ENCODE measurements around the gene PSKH1. TPM values are rescaled to one million over a fixed set of nuclear protein-coding genes. Genes with fewer than 3 reads are reported as not detected.
A peak's percentile ranks its signal among the peaks of the same experiment; 100 is the strongest.

Gene PSKH1
- total RNA-seq, 2 donors from 2014 or later: 15.4 to 20.1 TPM

DNA sequence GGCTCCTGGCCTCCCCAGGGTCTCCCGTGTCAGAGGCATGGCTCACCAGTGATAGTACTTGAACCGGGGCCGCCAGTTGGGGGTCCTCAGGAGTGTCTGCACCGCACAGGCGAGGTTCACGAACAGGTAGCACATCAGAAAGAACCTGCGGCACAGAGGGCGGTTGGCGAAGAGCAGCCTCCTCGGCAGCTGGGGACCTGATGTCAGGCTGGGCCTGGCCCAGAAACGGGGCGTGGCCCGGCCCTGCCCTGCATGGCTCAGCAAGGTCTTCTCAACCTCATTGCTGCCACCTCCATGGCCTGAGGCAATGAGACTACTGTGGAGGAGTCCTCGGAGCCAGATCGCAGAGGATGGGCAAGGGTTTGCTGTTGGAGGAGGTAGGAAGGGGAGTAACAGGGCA, 55.0 kb downstream of the PSKH1 start:
- ATAC-seq: no peak
- H3K27ac Mint-ChIP-seq: peak overlapping the region in 1 of 2 donors; percentile 35
- H3K27me3 Mint-ChIP-seq: no peaks in the 10 kb centered on the region
- H3K4me1 Mint-ChIP-seq (ENCODE audit: low read depth in 2 of 2): peaks cover 0 to 8% of the 10 kb centered on the region in 2 donors
- H3K4me3 Mint-ChIP-seq: no peak overlapping the region
- H3K9me3 Mint-ChIP-seq: no peaks in the 10 kb centered on the region
- DNase-seq (ENCODE audit: low spot score): no peak
- no peaks in the 10 kb centered on the region for H3K36me3 Mint-ChIP-seq

DNA sequence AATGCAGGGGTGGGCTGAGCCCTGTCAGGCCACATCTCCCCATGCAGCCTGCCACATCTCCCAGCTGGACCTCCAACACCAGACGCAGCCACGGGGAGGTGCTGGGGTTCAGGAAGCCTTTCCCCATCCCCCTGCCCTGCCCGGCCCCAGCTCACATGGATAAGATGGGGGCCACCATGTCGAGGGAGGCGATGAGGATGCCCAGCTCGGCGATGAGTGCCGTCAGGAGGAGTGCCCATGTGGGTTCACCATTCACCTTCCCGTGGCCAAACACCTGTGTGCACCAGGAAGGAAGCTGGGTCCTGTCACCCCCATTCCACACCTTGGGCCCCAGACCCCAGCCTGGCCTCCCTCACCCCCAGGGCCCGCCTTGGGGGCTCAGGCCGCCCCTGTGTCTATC, 56.6 kb downstream of the PSKH1 start:
- no peaks in the 10 kb centered on the region for H3K9me3 Mint-ChIP-seq
- ATAC-seq (no peak), DNase-seq (ENCODE audit: low spot score) (no peak)
- H3K27ac Mint-ChIP-seq: no peak overlapping the region
- H3K4me3 Mint-ChIP-seq: no peak overlapping the region
- H3K27me3 Mint-ChIP-seq: no peaks in the 10 kb centered on the region
- peaks cover 0 to 8% of the 10 kb centered on the region in 2 donors for H3K4me1 Mint-ChIP-seq (ENCODE audit: low read depth in 2 of 2)
- H3K36me3 Mint-ChIP-seq: no peaks in the 10 kb centered on the region

- Mint-ChIP-seq H3K4me1 (ENCODE audit: low read depth in 2 of 2) (peaks cover 0 to 8% of the 10 kb centered on the region in 2 donors), H3K9me3 (no peaks in the 10 kb centered on the region), H3K36me3 (no peaks in the 10 kb centered on the region), H3K27me3 (no peaks in the 10 kb centered on the region), H3K27ac (no peak overlapping the region), H3K4me3 (no peak overlapping the region)
- ATAC-seq (no peak), DNase-seq (ENCODE audit: low spot score) (no peak)
Observed at GRCh38 chr16:67950335-67950843, 57.3 kb downstream of the PSKH1 start.

DNA sequence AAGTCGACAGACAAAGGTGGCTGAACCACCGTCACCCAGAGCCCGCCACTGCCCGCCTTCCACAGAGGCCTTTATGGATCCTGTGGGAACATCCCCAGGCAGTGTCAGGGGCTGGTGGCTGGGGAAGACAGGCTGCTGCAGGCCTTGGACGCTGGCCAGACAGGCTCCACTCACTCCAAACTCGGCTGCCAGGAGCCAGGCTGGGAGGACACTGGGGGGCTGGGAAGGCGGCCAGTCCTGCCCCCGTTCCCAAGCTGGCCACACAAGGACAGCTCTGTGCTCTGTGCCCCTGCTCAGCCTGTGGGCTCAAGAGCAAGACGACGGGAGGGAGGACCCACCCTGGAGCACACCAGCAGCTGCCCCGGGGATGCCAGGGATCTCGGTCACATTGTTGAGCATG, 58.4 kb downstream of the PSKH1 start:
- DNase-seq (ENCODE audit: low spot score): no peak
- Mint-ChIP-seq H3K9me3 (no peaks in the 10 kb centered on the region), H3K4me3 (no peak overlapping the region), H3K36me3 (no peaks in the 10 kb centered on the region), H3K27ac (no peak overlapping the region), H3K27me3 (no peaks in the 10 kb centered on the region), H3K4me1 (ENCODE audit: low read depth in 2 of 2) (peaks cover 0 to 8% of the 10 kb centered on the region in 2 donors)
- no peak for ATAC-seq

GRCh38 chr16:67953641-67954375, 60.8 kb downstream of the PSKH1 start:
- Mint-ChIP-seq H3K4me1 (ENCODE audit: low read depth in 2 of 2) (peaks cover 0 to 5% of the 10 kb centered on the region in 2 donors), H3K4me3 (no peak overlapping the region), H3K9me3 (no peaks in the 10 kb centered on the region), H3K27ac (no peak overlapping the region), H3K27me3 (no peaks in the 10 kb centered on the region), H3K36me3 (no peaks in the 10 kb centered on the region)
- no peak for DNase-seq (ENCODE audit: low spot score)
- no peak for ATAC-seq

DNA sequence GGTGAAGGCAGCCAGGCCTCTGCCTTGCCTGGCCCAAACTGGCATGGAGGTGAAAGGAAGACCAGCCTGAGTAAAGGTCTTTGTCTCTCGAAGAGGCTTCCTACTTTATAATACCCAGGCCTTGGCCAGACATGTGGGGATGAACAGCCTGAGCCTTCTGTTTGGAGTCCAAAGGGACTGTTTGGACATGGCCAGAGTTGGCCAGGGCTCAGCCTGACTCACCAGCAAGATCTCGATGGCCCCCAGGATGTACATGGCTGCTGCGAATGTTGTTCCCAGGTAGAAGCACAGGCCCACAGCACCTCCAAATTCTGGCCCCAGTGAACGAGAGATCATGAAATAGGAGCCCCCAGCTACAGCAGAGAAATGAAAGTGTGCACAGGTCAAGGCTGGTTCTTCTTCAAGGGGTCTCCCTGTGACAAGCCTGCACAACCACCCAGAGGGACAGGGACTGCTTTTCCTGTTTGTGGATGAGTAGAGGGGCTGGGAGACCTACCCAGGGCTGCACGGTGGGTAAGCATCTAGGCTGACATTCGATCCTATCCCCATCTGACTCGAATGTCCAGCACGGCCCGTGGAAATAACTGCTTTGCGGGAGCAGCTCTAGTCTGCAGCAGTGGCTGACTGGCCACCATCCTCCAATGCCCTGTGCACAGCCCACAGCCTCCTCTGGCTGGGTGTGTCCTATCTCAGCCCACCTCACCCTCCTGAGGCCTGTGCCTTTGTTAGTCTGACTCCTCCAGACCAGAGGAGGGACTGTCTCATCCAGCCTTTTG, 61.6 kb downstream of the PSKH1 start:
- Mint-ChIP-seq H3K36me3 (no peaks in the 10 kb centered on the region), H3K9me3 (no peaks in the 10 kb centered on the region)
- ATAC-seq: no peak

GRCh38 chr16:67957622-67958021, 64.6 kb downstream of the PSKH1 start:
- Mint-ChIP-seq H3K4me1 (ENCODE audit: low read depth in 2 of 2) (no peaks in the 10 kb centered on the region), H3K4me3 (no peak overlapping the region), H3K9me3 (no peaks in the 10 kb centered on the region), H3K27me3 (no peaks in the 10 kb centered on the region), H3K36me3 (peaks cover 2% of the 10 kb centered on the region), H3K27ac (no peak overlapping the region)
- ATAC-seq: peak in 1 of 2 donors; percentile 11
- no peak for DNase-seq (ENCODE audit: low spot score)

More for the DNA sequence above, 61.6 kb downstream of the PSKH1 start:
- peaks cover 0 to 5% of the 10 kb centered on the region in 2 donors for H3K4me1 Mint-ChIP-seq (ENCODE audit: low read depth in 2 of 2)
- H3K27me3 Mint-ChIP-seq: no peaks in the 10 kb centered on the region
- no peak overlapping the region for H3K27ac Mint-ChIP-seq
- no peak overlapping the region for H3K4me3 Mint-ChIP-seq
- no peak for DNase-seq (ENCODE audit: low spot score)

DNA sequence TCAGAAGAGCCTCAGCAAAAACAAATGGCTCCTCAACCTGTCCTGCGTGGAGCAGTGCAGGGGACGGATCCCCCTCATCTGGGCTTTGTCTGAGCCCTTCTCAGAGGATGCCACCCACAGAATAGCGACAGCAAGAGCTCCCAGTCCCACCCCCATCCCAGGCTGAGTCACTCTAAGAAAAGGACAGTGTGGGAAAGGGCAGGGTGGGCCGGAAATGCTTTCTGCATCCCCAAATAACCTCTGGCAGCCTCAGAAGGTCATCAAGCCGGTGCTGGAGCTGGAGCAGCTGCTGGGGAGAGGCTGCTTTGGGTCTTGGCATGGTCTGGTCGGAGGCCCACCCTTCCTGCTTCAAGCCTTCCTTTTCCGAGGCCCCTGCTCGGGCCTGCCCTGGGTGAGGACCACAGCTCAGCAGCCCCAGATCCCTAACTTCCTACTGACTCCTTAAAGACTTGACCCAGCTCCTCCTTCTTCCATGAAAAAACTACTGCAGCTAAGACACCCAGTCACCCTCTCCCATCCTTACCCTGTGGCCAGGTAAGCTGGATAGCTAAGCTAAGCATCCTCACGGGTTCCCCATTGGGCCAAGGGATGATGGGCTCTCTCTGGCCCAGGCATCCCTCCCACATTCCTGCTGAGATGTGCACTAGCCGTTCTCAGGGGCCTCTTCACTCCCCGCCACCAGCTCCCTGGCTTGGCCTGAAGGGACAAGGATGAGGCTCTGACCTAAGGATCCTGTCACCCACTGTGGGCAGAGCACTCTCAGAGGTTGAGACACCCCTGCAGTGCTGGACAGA, 66.7 kb downstream of the PSKH1 start:
- H3K4me1 Mint-ChIP-seq (ENCODE audit: low read depth in 2 of 2): peaks cover 0 to 3% of the 10 kb centered on the region in 2 donors
- H3K27ac Mint-ChIP-seq: no peak overlapping the region
- no peaks in the 10 kb centered on the region for H3K27me3 Mint-ChIP-seq

DNA sequence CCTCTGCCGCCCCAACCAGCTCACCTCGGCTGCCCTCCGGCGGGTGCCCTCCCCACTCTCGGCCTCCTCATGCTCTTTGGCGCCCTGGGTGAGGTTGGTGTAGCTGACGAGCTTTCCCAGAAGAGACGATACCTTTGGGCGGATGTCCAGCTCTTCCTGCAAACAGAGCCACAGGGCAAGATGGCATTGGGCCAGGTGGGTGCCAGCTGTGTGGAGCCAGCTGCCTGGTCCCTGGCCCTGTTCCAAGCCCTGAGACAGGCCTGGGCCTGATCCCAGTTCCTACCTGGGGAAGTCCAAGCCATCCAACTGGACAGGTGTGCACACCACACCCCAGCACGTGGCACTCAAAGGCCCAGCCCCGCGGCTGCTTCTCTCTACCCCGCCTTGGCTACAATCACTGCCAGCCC, 68.5 kb downstream of the PSKH1 start:
- ATAC-seq (no peak), DNase-seq (ENCODE audit: low spot score) (no peak)
- H3K4me1 Mint-ChIP-seq (ENCODE audit: low read depth in 2 of 2): peaks cover 0 to 3% of the 10 kb centered on the region in 2 donors
- H3K36me3 Mint-ChIP-seq: peaks cover 6% of the 10 kb centered on the region
- no peaks in the 10 kb centered on the region for H3K9me3 Mint-ChIP-seq
- H3K27ac Mint-ChIP-seq: no peak overlapping the region
- no peaks in the 10 kb centered on the region for H3K27me3 Mint-ChIP-seq
- H3K4me3 Mint-ChIP-seq: no peak overlapping the region

More for the DNA sequence above, 66.7 kb downstream of the PSKH1 start:
- H3K4me3 Mint-ChIP-seq: no peak overlapping the region
- DNase-seq (ENCODE audit: low spot score) (no peak), ATAC-seq (no peak)
- peaks cover 6% of the 10 kb centered on the region for H3K36me3 Mint-ChIP-seq
- H3K9me3 Mint-ChIP-seq: no peaks in the 10 kb centered on the region

DNA sequence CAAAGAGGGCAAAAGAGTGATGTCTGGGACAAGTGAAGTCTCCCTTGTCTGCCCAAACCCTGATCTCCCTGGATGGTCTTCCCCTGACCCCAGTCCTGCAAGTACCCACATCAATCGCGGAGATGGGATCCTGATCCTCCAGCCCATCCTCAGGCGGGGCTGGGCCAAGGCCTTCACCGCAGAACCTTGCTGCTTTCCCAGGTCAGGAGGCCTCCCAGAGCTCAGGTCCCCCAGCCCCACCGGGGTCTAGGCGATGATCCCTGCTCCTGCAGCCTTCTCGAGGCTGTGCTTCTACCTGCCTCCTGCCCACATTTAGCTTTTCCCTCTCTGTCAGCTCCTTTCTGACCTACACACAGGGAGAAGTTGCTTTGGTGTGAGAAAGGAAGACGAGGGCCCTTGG, 69.1 kb downstream of the PSKH1 start:
- ATAC-seq: no peak
- DNase-seq (ENCODE audit: low spot score): no peak
- Mint-ChIP-seq H3K27me3 (no peaks in the 10 kb centered on the region), H3K4me3 (no peak overlapping the region), H3K4me1 (ENCODE audit: low read depth in 2 of 2) (peaks cover 3 to 6% of the 10 kb centered on the region in 2 donors), H3K27ac (no peak overlapping the region), H3K9me3 (no peaks in the 10 kb centered on the region), H3K36me3 (peaks cover 6% of the 10 kb centered on the region)

DNA sequence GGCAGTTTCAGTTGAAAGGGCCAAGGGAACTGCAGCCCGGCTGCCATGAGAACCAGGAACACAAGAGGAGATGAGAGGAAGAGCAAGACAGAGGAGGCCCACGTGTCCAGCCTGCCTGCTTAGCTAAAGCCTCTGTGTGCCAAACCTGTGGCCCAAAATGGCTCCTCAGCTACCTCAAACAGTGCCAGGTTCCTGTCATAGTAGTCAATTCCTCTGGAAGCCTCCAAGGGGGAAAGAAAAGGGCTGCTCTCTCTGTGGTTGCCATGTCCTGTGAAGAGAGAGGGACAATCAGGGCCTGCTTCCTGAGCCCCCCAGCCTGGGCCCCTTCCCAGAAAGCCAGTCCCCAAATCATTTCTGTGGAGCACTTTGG, 70.2 kb downstream of the PSKH1 start:
- Mint-ChIP-seq H3K4me3 (no peak overlapping the region), H3K27me3 (no peaks in the 10 kb centered on the region)

DNA sequence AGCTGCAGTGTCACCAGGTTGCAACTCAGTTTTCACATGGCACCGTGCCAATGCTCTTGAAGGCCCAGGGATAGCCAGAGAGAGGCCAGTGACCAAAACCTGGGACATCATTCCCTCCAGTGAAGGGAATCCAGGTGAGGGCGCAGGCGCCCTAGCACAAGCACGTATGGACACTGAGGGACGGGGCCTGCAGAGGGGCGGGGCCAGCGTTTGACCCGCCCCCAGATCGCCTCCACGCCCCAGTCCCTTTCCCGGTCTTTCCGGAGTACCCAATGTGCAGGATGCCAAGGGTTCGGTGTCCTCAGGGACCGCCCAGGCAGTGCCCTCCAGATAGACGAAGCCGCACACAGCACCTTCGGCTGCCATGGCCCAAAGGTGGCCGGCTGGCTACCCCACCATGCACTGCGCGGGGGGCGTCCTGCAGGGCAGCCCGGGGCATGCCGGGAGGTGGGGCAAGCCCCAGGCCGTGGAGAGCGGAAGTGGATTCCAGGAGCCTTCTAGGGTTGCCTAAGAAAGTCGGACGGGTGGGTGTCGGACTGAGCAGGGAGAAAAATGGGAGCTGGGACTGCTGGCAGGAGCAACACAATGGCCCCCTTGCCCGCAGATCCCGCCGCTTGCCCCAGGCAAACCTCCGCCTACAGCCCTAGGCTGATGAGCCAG, 70.7 kb downstream of the PSKH1 start:
- H3K27ac Mint-ChIP-seq: no peak overlapping the region
- DNase-seq (ENCODE audit: low spot score) (no peak), ATAC-seq (no peak)
- no peaks in the 10 kb centered on the region for H3K9me3 Mint-ChIP-seq
- no peaks in the 10 kb centered on the region for H3K27me3 Mint-ChIP-seq
- H3K4me1 Mint-ChIP-seq (ENCODE audit: low read depth in 2 of 2): peaks cover 11 to 13% of the 10 kb centered on the region in 2 donors
- peaks cover 6% of the 10 kb centered on the region for H3K36me3 Mint-ChIP-seq
- H3K4me3 Mint-ChIP-seq: no peak overlapping the region

More for the DNA sequence above, 70.2 kb downstream of the PSKH1 start:
- Mint-ChIP-seq H3K4me1 (ENCODE audit: low read depth in 2 of 2) (peaks cover 11 to 13% of the 10 kb centered on the region in 2 donors), H3K9me3 (no peaks in the 10 kb centered on the region), H3K36me3 (peaks cover 6% of the 10 kb centered on the region), H3K27ac (no peak overlapping the region)
- DNase-seq (ENCODE audit: low spot score) (no peak), ATAC-seq (no peak)

- Mint-ChIP-seq H3K27ac (no peak overlapping the region), H3K36me3 (peaks cover 6% of the 10 kb centered on the region), H3K9me3 (no peaks in the 10 kb centered on the region), H3K27me3 (no peaks in the 10 kb centered on the region), H3K4me3 (no peak overlapping the region), H3K4me1 (ENCODE audit: low read depth in 2 of 2) (peaks cover 17 to 18% of the 10 kb centered on the region in 2 donors)
- DNase-seq (ENCODE audit: low spot score) (no peak), ATAC-seq (no peak)
Observed at GRCh38 chr16:67964477-67965131, 71.5 kb downstream of the PSKH1 start.

Data from natural killer cell treated with Interleukin-12 subunit alpha and Interleukin-12 subunit beta and Interleukin-15 and Interleukin-18, amount 100 ng/mL, for 72 hours (primary cell).